Stimulated activated CD8-positive, alpha-beta memory T cell treated with anti-CD3 and anti-CD28 coated beads, Interleukin-15, amount 100 ng/mL, for 4 hours (primary cell): ENCODE results near the gene ZBTB48.
"Not testable (repeated sequence)": the region's sequence is repeated elsewhere in the genome, so short reads cannot be mapped to it uniquely, and the experiment has no call there.

Source experiments
- DNase-seq, 2 donors: peaks; one replicate each; pipeline ENCODE4 v3.0.0-alpha.2; 2020; ENCODE audit warnings: low read depth in 2 of 2

Gene ZBTB48

GRCh38 chr1:6591222-6591621 lies 11.4 kb downstream of the ZBTB48 start:
- DNase-seq: no peak

GRCh38 chr1:6591644-6592043 lies 11.8 kb downstream of the ZBTB48 start:
- DNase-seq: no peak

DNA sequence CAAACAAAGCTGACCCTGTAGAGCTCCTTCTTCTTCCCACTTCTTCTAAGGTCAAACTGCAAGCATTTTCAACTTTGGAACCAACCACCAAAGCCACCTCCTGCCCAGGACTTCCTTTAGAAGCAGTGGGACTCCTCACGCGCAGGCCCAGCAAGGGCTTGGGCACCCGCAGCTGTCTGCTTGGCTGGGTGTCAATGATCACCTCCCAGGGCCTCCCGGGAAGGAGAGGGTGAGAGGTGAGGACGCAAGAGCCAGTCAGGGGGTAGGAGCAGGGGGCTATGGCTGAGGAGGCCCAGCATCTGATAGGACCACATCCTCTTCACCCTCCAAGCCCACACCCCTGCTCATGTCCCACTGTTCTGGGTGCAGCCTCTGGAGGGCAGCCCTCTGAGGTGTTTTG lies 12.6 kb downstream of the ZBTB48 start:
- no peak for DNase-seq

- DNase-seq: no peak
Observed at GRCh38 chr1:6592865-6593593, 13.2 kb downstream of the ZBTB48 start.

GRCh38 chr1:6593810-6594209 lies 14.0 kb downstream of the ZBTB48 start:
- DNase-seq: no peak

DNA sequence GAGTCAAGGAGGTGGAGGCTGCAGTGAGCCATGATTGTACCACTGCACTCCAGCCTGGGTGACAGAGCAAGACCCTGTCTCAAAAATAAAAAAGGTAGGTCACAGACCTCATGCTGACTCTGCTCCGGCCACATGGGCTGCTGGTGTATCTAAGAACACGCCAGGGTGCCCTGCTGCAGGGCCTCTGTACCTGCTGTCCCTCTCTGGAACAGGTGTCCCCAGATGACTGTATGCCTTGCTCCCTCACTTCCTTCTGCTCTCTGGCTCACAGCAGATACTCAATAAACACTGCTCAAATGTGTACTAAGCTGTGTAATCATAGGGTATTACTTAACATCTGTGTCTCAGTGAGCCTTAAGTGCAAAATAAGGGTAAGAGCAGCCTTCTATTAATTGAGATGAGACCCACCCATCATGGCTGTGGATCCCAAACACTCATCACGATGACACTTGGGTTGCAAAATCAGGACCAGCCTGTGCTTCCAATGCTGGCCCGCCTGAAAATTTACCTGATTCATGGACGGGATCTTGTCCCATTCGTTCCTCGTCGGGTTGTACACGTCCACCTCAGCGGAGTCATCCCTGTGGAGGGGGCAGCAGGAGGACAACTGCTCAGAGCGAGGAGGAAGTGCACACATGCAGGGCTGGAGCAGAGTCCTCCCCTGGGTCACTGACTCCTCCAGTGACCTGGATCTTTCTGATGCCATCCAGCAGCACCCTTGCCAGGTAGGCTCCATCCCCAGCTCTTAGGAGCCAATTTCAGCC lies 15.4 kb downstream of the ZBTB48 start:
- DNase-seq: no peak

GRCh38 chr1:6596351-6596750 lies 16.6 kb downstream of the ZBTB48 start:
- DNase-seq: no peak

DNA sequence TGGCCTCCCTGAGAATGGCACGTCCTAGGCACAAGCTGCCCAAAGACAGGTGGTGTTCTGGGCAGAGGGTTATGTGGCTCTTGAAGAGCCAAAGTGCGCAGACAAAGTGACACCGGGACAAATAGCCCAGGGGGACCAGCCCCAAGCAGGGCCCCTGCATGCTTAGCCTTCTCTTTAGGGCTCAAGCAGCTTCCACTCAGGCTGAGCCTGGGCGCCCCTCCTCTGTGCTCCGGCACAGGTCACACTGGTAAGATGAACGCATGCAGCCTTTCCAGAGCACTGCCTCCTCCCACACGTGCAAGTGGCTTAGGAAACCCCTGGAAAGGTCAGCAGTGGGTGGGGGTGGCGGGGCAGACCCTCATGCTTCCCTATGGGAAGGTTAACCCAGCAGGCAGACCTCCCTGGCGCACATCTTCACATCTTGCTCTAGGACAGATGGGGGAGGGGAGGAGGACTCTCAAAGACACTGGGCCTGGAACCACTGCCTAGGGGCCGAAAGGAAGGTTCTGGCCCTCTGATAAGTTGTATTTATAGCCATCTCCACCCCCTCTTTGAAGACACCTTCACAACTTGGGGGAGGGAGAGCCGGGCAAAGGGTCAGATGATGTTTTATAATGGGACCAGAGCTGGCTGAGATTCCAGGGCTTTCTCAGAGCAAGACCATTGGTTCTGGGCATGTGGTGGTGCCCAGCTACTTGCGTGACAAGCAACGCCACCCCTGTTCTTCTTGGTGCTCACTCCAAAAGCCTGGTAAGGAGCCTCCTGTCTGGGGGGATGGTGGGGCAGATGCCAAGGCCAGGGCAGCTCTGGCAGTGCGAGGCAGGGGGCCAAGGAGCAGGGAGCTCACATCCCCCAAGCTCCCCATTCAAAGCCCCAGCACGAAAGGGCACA lies 17.3 kb downstream of the ZBTB48 start:
- no peak for DNase-seq

DNA sequence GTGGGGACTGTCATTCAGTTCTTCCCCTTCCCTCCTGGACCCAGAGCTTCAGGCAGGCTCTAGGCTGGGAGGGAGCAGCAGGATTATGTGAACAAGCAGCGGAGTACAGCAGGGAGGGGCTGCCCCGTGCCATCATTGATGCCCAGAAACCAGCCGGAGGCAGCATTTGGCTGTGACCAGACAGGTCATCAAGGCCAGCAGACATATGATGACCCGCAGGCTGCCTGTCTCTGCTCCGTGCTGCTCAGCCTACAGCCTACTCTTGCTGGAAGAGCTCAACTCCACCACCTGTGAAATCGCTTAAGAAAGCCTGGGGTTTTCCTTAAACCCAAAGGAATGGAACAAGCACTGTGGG lies 18.0 kb downstream of the ZBTB48 start:
- DNase-seq: no peak

DNA sequence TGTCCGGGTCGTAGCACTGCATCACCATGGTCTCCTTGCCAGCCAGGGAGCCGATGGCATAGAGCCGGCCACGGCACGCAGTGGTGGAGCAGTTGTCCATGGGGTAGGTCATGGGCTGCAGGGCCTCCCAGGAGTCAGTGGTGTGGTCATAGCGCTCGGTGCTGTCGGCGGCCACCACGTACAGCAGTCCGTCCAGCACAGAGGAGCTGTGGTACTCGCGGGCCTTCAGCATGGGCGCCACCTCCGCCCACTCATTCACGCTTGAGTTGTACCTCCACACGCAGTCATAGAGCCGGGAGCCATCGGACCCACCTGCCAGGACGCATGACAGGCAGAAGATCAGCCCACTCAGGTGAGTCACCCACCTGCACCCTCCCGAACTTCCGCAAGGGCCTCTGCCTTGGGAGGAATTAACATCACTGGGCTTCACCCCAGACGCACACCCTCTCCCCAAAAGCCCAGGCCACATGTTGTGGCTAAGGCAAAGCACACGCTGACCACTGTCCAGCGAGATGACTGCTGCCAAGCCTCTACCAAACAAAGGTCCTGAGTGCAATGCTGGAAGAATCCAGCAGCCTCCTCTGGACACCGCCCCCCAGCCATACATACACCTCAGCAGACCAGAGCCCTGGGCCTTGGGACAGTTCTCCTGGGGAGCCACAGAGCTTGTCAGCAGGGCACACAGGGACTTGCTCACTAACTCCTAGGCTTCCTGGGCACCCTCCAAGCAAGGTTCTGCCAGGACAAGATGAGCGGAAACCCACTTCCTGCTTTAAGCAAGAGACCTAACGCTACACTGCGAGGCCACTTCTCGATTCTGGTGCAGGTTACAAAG lies 19.6 kb downstream of the ZBTB48 start:
- DNase-seq: peak; percentile 32 to 68

DNA sequence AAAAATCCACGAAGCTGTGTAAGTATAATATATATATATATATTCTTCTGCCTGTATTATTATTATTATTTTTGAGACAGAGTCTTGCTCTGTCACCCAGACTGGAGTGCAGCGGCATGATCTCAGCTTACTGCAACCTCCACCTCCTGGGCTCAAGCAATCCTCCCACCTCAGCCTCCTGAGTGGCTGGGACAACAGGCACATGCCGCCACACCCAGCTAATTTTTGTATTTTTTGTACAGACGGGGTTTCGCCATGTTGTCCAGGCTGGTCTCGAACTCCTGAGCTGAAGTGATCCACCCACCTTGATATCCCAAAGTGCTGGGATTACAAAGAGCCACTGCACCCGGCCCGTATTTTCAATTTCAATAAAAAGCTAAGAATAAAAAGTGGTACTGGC lies 20.2 kb downstream of the ZBTB48 start:
- DNase-seq: not testable (repeated sequence)

DNA sequence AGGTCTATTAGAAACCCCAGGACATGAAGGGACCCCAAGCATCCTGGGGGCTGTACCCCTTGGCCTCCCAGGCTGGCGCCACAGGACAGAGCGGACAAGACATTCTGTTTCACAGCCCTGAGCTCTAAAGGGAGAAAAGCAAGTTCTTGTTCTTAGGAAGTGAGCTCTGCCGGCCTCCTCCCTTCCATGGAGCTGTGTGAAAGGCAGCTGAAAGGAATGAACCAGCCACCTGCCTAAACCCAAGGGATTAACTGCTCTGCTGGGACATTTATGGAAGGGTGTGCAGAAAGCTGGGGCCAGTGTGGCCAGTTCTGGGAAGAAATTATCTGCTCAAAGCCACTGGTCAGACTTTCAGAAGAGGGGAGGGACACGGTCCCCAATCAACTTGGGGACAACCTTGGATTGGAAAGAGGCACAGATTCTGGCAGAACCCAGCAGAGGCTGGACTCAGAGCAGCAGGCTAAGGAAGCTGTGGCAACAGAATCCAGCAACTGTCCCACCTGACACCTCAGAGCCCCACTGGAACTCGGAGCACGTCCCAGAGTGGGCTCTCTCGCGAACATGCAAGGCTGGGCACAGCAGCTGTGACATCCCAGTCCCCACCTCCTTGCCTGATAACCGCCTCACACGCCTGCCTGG lies 20.7 kb downstream of the ZBTB48 start:
- no peak for DNase-seq

DNA sequence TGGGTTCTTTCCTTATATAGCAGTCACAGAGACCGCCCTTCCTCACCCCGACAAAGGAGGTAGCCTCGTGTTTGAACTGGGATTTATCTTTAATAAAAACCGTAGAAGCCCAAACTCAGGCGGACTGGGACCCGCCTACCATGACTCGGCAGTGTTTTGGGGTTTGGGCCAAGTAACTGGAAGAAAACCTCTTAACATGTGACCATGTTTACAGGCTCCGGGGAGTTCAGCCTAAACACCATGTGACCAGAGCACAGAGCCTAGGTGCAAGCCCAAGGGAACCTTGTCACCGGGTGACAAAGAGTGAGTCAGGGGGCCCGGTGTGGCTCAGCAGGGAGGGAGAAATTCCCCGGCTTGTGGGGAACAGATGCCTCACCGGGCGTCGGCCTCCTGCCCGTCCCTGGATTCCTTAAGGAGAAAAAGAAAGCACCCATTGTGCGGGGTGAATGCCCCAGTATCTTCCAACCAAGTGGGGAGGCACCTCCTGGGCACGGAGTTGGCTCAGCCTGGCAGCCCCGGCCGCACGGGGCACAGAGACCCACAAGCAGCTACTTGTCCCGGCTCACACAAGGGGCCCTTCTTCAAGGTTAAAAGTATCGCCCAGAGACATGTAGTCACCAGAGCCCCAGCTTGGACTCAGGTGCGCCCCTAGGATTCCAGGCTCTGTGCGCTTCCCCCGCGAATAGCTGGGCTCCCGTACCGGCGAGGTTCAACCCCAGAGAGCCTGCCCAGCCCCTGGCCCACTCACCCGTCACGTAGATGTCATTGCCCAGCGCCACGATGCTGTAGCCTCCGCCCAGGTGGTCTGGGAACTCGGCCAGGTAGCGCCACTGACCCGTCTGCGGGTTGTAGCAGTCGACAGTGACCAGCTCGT lies 21.5 kb downstream of the ZBTB48 start:
- peak; percentile 61 to 74 for DNase-seq

GRCh38 chr1:6601923-6602668 lies 22.3 kb downstream of the ZBTB48 start:
- DNase-seq: no peak

- DNase-seq: peak; percentile 78 to 88
Observed at GRCh38 chr1:6602669-6603237, 23.0 kb downstream of the ZBTB48 start, which contains the start of gene KLHL21. Gene KLHL21, minus strand, starts transcription at chr1:6602869. Its CDS starts 52 bp downstream, at chr1:6602817.

GRCh38 chr1:6603238-6603914 lies 23.6 kb downstream of the ZBTB48 start:
- peak; percentile 34 for DNase-seq

DNA sequence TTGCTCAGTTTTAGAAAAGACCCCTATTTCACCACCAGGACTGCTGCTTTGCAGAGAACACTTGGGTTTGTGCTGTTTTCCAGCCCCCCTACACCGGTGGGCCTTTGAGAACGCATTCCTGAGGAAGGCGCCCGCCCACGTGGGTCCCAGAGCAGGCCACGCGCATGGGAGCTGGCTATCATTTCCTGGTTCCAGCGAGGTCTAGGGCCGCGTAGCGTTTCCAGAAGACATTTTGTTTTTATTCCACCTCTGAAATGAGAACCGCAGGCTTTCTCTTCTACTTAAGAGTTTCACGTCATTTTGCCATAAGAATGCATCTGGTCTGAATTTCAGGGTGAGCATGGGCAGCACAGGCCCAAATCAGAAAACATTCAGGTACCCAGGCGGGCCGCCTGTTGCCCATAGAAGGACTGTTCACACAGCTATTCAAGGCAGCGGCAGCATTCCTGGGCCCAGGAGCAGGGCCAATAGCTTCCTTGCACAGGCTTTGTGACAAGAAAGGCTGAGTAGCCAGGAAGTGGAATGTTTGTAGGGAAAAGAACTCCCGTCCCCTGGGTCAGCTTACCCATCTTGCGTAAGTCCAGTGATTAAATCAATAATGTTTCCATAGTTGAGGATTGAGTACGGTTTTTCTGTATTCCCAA lies 24.2 kb downstream of the ZBTB48 start:
- DNase-seq: no peak
